Endodermal cell (in vitro differentiated cells): Measurements from ENCODE around the gene COL4A2. TPM values are rescaled to one million over a fixed set of nuclear protein-coding genes. Genes with fewer than 3 reads are reported as not detected.

Source experiments
- DNase-seq: peaks from one replicate; pipeline ENCODE4 v3.0.0-alpha.2; 2017
- H3K27ac ChIP-seq: 2 replicates; pipeline ENCODE4 v1.5.1; 2013; ENCODE audit warnings: mild to moderate bottlenecking, low read depth, low read length, moderate library complexity
- H3K27me3 ChIP-seq: 2 replicates; pipeline ENCODE4 v1.6.1; 2013; ENCODE audit warnings: mild to moderate bottlenecking, low read length, moderate library complexity; ENCODE audit not compliant: insufficient read depth, control insufficient read depth, poor library complexity, severe bottlenecking
- H3K36me3 ChIP-seq: 2 replicates; pipeline ENCODE4 v1.7.0; 2013; ENCODE audit warnings: mild to moderate bottlenecking, low read length, moderate library complexity; ENCODE audit not compliant: control insufficient read depth, insufficient read depth
- H3K4me1 ChIP-seq: one replicate; pipeline ENCODE4 v1.7.0; 2013; ENCODE audit warnings: low read length; ENCODE audit not compliant: control insufficient read depth, insufficient read depth
- H3K4me3 ChIP-seq: 2 replicates; pipeline ENCODE4 v1.5.1; 2013; ENCODE audit warnings: mild to moderate bottlenecking, low read length, moderate library complexity
- H3K9ac ChIP-seq: 2 replicates; pipeline ENCODE4 v1.6.1; 2013; ENCODE audit warnings: mild to moderate bottlenecking, low read length, moderate library complexity; ENCODE audit not compliant: poor library complexity, severe bottlenecking; ENCODE audit errors: extremely low read depth
- H3K9me3 ChIP-seq: 2 replicates; pipeline ENCODE4 v1.6.1; 2013; ENCODE audit warnings: mild to moderate bottlenecking, low read length, moderate library complexity; ENCODE audit not compliant: control insufficient read depth
- H3K27ac Mint-ChIP-seq: 2 replicates; pipeline ENCODE4 v1.8.0; 2020; ENCODE audit warnings: mixed read lengths
- H3K27me3 Mint-ChIP-seq: 2 replicates; pipeline ENCODE4 v1.8.0; 2021; ENCODE audit warnings: mild to moderate bottlenecking, mixed read lengths; ENCODE audit not compliant: insufficient read depth
- H3K36me3 Mint-ChIP-seq: 2 replicates; pipeline ENCODE4 v1.8.0; 2020; ENCODE audit warnings: low read depth, mixed read lengths
- H3K4me1 Mint-ChIP-seq: 2 replicates; pipeline ENCODE4 v1.8.0; 2020; ENCODE audit warnings: mixed read lengths
- H3K4me3 Mint-ChIP-seq: 2 replicates; pipeline ENCODE4 v1.8.0; 2020; ENCODE audit warnings: mild to moderate bottlenecking, moderate library complexity, mixed read lengths
- H3K9me3 Mint-ChIP-seq: 2 replicates; pipeline ENCODE4 v1.8.0; 2020; ENCODE audit warnings: mild to moderate bottlenecking, mixed read lengths
- CTCF ChIP-seq: fragments of 200-600 bp; sonication (generic); conservative IDR thresholded peaks from 2 replicates; pipeline ENCODE4 v1.5.0; 2021; ENCODE audit warnings: antibody characterized with exemption, mild to moderate bottlenecking
- WGBS, 2 experiments: methylation state at CpG; one replicate each; pipeline versions ENCODE4 v1.1.5 to v1.1.7; 2013; ENCODE audit warnings: missing lambda C conversion rate in 2 of 2, mixed read lengths in 1 of 2; ENCODE audit not compliant: insufficient coverage in 1 of 2, insufficient read length in 1 of 2; 5-methylcytosine and 5-hydroxymethylcytosine counted together
- total RNA-seq, 2 donors: library from RNA; stranded (reverse); fragmentation: NEBNext Ultra II Directional in 1 of 2; extraction: Animal tissue kit (Norgen Biotek cat#: 25700) in 1 of 2; gene quantifications; 2 replicates in 1 of 2; 3 replicates in 1 of 2; pipeline ENCODE4 v1.2.1, GENCODE V29; 2021

Gene COL4A2
- total RNA-seq, 2 donors from 2014 or later = 388 to 398 TPM

- Histone ChIP-seq H3K4me1 (peaks cover 8% of the 10 kb centered on the region), H3K27ac (no peak overlapping the region), H3K4me3 (no peak overlapping the region), H3K9ac (no peak overlapping the region), H3K27me3 (no peaks in the 10 kb centered on the region), H3K36me3 (peaks cover 82% of the 10 kb centered on the region), H3K9me3 (no peaks in the 10 kb centered on the region)
- H3K9me3 Mint-ChIP-seq = no peaks in the 10 kb centered on the region
- peaks cover 28% of the 10 kb centered on the region for H3K4me1 Mint-ChIP-seq
- no peak for TF ChIP-seq CTCF
- H3K27ac Mint-ChIP-seq = peak overlapping the region; percentile 99
- H3K4me3 Mint-ChIP-seq = no peak overlapping the region
- H3K36me3 Mint-ChIP-seq = peaks cover 71% of the 10 kb centered on the region
- WGBS, 2 experiments = 90% methylated on average over 12 of the region's 13 CpGs
- no peak for DNase-seq
- H3K27me3 Mint-ChIP-seq = no peaks in the 10 kb centered on the region
Measured at GRCh38 chr13:110483386-110483968, 176.4 kb downstream of the COL4A2 start.

- H3K27ac ChIP-seq = no peak overlapping the region
- peak overlapping the region; percentile 99 for H3K27ac Mint-ChIP-seq
Measured at GRCh38 chr13:110484290-110485048, 177.4 kb downstream of the COL4A2 start.

GRCh38 chr13:110485604-110486003 lies 178.5 kb downstream of the COL4A2 start:
- Mint-ChIP-seq H3K9me3 (no peaks in the 10 kb centered on the region), H3K4me3 (peak overlapping the region; percentile 4), H3K27me3 (no peaks in the 10 kb centered on the region), H3K27ac (peak overlapping the region; percentile 99), H3K4me1 (peaks cover 28% of the 10 kb centered on the region), H3K36me3 (peaks cover 71% of the 10 kb centered on the region)
- WGBS, 2 experiments = 35 to 46% methylated on average over 9 of the region's 9 CpGs
- Histone ChIP-seq H3K36me3 (peaks cover 82% of the 10 kb centered on the region), H3K27ac (peak overlapping the region; percentile 93), H3K4me3 (peak overlapping the region; percentile 12), H3K9me3 (no peaks in the 10 kb centered on the region), H3K27me3 (no peaks in the 10 kb centered on the region), H3K4me1 (peaks cover 8% of the 10 kb centered on the region), H3K9ac (peak overlapping the region; percentile 85)
- DNase-seq = peak; percentile 97
- no peak for TF ChIP-seq CTCF

More at GRCh38 chr13:110484290-110485048, 177.4 kb downstream of the COL4A2 start:
- Mint-ChIP-seq H3K27me3 (no peaks in the 10 kb centered on the region), H3K4me1 (peaks cover 28% of the 10 kb centered on the region), H3K36me3 (peaks cover 72% of the 10 kb centered on the region), H3K4me3 (no peak overlapping the region), H3K9me3 (no peaks in the 10 kb centered on the region)
- no peak overlapping the region for H3K9ac ChIP-seq
- no peak for TF ChIP-seq CTCF
- 96% methylated on average over 8 to 18 of the region's 18 CpGs for whole genome bisulfite sequencing, 2 experiments
- H3K36me3 ChIP-seq = peaks cover 82% of the 10 kb centered on the region
- H3K9me3 ChIP-seq = no peaks in the 10 kb centered on the region
- H3K4me1 ChIP-seq = peaks cover 8% of the 10 kb centered on the region
- no peak overlapping the region for H3K4me3 ChIP-seq
- H3K27me3 ChIP-seq = no peaks in the 10 kb centered on the region
- DNase-seq = no peak
